OCI-M1 (cell line): ENCODE results near the gene POLRMT.
"Not testable (repeated sequence)": the region's sequence is repeated elsewhere in the genome, so short reads cannot be mapped to it uniquely, and the experiment has no call there.

Source experiments
- DNase-seq: peaks from one replicate; lab custom pipeline; 2025; lab: John Stamatoyannopoulos, UW

POLRMT gene

GRCh38 chr19:647566-648284 is 14.4 kb upstream of the POLRMT start:
- no peak for DNase-seq

GRCh38 chr19:646779-647565 is 13.6 kb upstream of the POLRMT start:
- DNase-seq, result no peak

DNA sequence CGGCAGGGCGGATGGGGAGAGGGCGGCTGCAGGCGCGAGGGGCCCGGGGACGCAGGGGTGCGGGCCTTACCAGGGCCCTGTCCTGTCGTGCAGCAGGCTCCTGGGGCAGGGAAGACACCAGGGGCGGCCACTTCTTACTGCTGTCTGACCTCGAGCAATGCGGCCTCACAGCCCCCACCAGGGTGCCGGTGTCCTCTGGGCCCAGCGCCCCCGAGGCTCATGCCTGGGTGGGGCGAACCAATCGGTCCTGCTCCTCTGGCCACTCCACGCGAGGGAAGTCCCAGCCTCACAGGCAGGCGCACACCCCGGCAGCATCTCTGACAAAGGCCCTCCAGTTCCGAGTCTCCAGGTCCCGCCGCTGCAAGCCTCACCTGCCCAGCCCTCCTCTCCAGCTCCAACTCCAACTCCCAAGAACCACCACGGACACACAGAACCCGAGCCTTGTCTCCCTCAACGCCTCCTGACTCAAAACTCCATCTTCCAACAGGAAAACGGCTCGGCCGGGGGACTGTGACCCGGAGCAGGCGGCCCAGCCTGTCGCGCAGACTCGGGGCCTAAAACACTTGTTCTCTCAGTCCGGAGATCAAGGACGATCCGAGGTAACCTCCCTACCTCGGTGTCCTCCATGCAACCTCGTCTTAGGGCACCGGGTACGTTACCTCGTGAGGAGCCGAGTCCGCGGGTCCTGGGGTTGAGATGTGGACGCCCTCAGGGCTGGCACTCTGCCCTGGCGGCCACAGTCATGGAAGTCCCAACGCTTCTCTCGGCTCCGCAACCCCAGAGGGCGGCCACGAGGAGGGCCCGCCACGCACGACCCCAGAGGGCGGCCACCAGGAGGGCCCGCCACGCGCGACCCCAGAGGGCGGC is 12.8 kb upstream of the POLRMT start:
- no peak for DNase-seq

DNA sequence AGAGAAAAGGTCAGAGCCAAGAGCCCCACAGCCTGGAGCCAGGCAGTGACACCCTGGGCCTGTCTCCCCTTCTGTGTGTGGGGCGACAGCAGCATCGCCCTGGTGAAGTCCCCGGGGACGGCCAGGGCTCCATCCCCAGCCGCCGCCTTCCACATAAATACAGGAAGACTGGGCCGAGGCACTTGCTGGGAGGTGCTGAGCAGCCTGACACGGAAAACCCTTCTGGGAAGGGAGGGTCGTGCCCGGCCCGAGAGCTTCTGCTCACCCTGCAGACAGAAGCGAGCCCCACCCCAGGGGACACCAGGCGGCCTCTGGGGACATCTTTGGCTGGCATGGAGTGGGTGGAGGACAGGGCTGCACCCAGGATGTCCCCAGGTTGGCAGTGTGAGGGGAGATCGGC is 11.5 kb upstream of the POLRMT start:
- DNase-seq, result no peak

- DNase-seq, result no peak
Observed at GRCh38 chr19:644363-644762, 11.0 kb upstream of the POLRMT start.

DNA sequence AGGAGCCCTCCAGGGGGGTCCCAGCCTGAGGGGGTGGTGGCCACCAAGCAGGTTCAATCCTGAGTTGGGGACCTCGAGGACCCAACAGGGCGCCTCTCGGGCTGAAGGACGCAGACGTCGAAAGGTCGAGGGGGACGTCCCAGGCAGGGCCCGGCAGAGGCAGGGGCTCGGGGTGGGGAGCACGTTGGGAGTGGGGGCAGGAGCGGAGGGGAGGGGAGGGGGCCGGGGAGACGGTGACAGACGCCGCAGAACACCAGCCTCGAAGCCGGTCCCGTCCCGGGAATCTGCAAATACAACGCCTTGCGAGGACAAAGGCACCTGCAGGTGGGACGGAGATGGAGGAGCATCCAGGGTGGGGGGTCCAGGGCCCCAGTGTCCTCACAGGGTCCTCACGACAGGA is 10.4 kb upstream of the POLRMT start:
- no peak for DNase-seq

DNA sequence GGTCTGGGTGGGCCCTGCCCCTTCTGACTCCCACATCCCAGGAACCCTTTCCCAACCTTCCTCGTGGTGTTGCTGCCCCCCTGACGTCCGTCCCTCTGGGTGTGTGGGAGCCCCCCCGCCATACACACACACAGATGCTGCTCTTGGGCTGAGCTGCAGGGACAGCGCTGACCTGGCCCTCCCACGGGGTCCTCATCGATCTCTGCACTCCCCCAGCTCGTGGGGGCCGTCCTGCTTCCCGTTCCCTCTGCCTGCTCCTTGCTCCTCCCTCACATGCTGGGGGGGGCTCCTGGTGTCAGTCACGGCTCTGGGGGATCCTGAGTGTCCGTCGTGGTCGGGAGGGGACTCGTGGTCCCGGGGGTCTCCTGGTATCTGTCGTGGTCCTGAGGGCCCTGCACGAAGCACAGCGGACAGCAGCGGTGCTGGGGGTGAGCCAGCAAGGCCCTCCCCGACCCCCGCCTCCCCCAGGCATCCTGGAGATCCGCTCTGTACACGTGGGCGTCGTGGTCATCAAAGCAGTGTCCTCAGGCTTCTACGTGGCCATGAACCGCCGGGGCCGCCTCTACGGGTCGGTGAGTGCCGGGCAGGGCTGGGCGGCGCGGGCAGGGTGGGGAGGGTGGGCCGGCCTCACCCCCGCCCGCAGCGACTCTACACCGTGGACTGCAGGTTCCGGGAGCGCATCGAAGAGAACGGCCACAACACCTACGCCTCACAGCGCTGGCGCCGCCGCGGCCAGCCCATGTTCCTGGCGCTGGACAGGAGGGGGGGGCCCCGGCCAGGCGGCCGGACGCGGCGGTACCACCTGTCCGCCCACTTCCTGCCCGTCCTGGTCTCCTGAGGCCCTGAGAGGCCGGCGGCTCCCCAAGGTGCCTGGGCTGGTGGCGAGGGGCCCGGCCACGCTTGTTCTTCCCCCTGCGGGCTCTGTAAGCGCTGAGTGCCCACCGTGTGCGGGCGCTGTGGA is 9.7 kb upstream of the POLRMT start:
- no peak for DNase-seq

DNA sequence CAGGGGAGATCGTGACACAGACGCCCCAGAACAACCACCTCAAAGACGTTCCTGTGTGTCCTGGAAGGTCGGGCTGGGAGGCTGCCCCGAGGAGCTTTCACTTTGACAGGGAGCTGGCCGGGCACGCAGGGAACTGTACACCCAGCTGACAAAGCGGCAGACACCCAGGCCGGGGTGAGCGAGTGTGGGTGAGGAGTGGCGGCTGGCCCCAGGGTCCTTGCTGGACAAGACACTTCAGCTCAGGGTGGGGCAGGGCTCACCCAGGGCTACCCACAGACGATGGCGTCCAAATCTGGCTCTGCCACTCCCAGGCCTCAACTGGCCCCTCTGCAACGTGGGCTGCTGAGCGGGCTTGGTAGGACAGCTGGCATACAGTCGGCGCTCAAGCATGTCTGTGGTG is 8.4 kb upstream of the POLRMT start:
- no peak for DNase-seq

- DNase-seq, result no peak
Observed at GRCh38 chr19:640606-641189, 7.4 kb upstream of the POLRMT start.

DNA sequence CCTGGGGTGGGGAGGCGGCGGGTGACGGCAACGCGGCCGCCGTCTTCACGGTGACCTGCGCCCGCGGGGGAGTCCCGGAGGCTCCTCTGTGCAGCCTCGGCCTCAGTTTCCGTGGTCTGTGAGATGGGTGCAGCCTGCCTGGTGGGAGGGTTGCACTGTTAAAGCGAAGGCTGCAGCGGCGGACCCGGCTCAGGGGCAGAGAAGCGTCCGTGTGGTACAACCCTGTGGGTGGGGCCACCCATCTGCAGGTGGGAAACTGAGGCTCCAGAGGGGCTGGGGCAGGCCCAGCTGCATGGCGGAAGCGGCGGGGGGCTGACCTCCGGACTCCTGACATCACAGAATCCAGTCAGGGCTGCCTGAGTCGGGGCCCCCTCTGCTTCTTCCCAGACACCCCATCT is 6.8 kb upstream of the POLRMT start:
- no peak for DNase-seq

- peak; percentile 84 for DNase-seq
Observed at GRCh38 chr19:639253-640160, 6.2 kb upstream of the POLRMT start, which contains the start of gene FGF22. Gene FGF22 (plus strand): TSS chr19:639879. CDS start chr19:639926, 47 bp downstream.

DNA sequence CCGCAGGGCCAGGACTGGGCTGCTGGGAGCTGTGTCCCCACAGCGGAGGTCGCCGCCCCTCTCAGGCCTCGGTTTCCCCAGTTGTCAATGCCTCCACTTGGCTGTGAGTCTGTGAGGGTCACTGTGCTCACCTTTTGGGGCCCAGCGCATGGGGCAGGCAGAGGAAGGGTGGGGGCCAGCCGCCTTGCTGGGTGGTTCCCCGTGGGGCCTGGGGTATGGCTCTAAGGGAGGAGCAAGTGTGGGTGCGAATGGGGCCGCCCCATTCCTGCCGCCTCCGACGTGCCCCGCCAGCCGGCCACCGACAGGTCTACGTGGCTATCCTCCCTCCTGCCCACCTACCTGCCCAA is 5.5 kb upstream of the POLRMT start:
- no peak for DNase-seq

- no peak for DNase-seq
Observed at GRCh38 chr19:634975-635652, 1.8 kb upstream of the POLRMT start.

- no peak for DNase-seq
Observed at GRCh38 chr19:633786-634639, 676 bp upstream of the POLRMT start.

DNA sequence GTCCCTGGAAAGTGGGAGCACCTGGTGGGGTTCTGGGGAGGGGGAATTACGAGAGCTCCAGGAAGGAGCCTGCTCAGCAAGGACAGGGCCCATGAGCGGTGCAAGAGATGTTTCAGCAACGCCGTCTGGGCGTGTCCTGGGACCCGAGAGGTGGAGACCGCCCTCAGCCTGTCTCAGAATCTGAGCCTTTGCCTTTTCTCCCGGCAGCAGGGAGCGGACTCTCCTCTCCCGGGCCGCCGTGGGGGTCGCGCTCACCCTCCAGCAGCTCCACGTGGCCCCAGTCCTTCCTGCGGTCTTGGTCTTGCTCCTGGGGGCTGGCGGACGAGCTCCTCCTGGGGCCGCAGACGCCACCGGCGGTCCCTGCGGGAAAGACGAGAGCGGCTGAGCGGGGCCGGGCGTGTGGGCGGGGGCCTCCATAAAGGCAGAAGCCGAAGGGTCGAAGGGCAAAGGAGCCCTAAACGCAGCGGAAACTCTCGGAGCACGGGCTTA is 714 bp downstream of the POLRMT start:
- peak; percentile 55 for DNase-seq

DNA sequence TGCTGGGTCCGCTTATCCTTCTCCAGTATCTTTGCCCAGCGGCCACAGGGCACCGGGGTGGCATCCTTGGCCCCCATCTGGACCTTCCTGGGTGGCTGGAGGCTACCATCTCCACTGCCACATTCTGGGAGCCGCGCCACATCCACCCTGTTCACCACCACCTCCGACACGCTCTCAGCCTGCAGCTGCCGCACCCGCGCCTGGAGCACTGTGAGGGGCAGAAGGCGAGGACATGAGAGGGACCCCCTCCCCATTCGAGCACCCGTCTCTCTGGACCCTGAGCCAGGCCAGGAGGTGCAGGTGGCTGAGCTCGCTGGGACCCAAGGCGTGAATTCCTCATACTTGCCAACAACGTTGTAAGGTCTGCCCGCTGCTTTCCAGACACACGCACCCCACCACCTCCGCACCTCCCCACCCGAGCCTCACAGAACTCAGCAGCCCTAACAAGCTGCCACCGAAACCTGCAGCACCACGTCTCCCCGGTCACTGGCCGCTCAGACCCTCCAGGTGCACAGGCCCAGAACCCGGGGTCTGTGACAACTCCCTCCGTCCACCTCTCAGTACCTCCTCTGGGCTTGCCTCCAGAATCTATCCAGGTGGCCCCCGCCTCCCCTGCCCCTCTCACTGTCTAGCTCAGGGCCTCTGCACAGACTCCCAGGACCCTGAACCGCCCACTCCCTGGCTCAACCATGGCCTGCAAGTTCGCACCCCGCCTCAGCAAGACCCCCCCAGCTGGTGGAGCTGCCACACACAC is 3.2 kb downstream of the POLRMT start:
- DNase-seq, result no peak

DNA sequence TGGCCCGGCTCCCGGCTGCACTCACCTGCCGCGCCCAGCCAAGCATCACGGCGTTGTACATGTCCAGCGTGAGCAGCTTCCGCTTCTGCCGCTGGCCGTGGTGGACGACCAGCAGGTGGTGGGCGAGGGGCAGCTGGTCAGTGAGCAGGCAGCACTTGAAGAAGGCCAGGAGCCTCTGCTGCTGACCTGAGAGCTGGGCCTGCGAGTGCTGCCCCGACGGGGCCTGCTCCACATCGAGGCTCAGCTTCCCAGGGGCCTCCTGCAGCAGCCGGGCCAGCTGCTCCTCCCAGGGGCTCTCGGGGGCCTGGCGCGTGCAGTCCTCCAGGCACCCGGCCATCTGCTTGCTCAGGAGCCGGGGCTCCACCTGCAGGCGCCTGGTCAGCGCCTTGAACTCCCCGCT is 3.8 kb downstream of the POLRMT start:
- DNase-seq, result not testable (repeated sequence)

- no peak for DNase-seq
Observed at GRCh38 chr19:628168-628567, 5.2 kb downstream of the POLRMT start.
